ENCODE data around the gene HIC1. TPM values are rescaled to one million over a fixed set of nuclear protein-coding genes. Genes with fewer than 3 reads are reported as not detected.

The HIC1 gene
- total and polyA plus RNA-seq, 9 of the 15 experiments (the other 6 are each of a cell fraction or from before 2014, with no cell fraction given): 0.01 to 2.5 (median 0.18) TPM

GRCh38 chr17:2029911-2030778 lies 24.8 kb upstream of the HIC1 start, which contains the start of gene DPH1 (continued):
- TF ChIP-seq EZH2 (IDR thresholded peaks at IDR 0.05; ENCODE audit: borderline replicate concordance, low read depth, low read length): no peak
- no peak for TF ChIP-seq SPI1 (IDR thresholded peaks at IDR 0.05; ENCODE audit: borderline replicate concordance, low read depth, low read length)
- peak in 1 of 2 experiments; percentile 64; a peak in 1 of 4 replicates for TF ChIP-seq TEAD1 (CRISPR knock-in tag; IDR thresholded peaks at IDR 0.05)
- TF ChIP-seq OTX1 (CRISPR knock-in tag; IDR thresholded peaks at IDR 0.05): no peak
- TF ChIP-seq, protein P1, sequence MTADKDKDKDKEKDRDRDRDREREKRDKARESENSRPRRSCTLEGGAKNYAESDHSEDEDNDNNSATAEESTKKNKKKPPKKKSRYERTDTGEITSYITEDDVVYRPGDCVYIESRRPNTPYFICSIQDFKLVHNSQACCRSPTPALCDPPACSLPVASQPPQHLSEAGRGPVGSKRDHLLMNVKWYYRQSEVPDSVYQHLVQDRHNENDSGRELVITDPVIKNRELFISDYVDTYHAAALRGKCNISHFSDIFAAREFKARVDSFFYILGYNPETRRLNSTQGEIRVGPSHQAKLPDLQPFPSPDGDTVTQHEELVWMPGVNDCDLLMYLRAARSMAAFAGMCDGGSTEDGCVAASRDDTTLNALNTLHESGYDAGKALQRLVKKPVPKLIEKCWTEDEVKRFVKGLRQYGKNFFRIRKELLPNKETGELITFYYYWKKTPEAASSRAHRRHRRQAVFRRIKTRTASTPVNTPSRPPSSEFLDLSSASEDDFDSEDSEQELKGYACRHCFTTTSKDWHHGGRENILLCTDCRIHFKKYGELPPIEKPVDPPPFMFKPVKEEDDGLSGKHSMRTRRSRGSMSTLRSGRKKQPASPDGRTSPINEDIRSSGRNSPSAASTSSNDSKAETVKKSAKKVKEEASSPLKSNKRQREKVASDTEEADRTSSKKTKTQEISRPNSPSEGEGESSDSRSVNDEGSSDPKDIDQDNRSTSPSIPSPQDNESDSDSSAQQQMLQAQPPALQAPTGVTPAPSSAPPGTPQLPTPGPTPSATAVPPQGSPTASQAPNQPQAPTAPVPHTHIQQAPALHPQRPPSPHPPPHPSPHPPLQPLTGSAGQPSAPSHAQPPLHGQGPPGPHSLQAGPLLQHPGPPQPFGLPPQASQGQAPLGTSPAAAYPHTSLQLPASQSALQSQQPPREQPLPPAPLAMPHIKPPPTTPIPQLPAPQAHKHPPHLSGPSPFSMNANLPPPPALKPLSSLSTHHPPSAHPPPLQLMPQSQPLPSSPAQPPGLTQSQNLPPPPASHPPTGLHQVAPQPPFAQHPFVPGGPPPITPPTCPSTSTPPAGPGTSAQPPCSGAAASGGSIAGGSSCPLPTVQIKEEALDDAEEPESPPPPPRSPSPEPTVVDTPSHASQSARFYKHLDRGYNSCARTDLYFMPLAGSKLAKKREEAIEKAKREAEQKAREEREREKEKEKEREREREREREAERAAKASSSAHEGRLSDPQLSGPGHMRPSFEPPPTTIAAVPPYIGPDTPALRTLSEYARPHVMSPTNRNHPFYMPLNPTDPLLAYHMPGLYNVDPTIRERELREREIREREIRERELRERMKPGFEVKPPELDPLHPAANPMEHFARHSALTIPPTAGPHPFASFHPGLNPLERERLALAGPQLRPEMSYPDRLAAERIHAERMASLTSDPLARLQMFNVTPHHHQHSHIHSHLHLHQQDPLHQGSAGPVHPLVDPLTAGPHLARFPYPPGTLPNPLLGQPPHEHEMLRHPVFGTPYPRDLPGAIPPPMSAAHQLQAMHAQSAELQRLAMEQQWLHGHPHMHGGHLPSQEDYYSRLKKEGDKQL (CRISPR knock-in tag; IDR thresholded peaks at IDR 0.05; ENCODE audit: borderline replicate concordance): no peak
- TF ChIP-seq RB1 (IDR thresholded peaks at IDR 0.05; ENCODE audit: low read depth): peak; percentile 48; the same call in 1 of the 2 replicates
- TF ChIP-seq CHD2 (IDR thresholded peaks at IDR 0.05; ENCODE audit: low read depth, low read length): no peak
- no peak for TF ChIP-seq ZNF140 (CRISPR knock-in tag; IDR thresholded peaks at IDR 0.05)
- peak; percentile 98 for TF ChIP-seq MYC (IDR thresholded peaks at IDR 0.05; ENCODE audit: low read depth, low read length)
- TF ChIP-seq MYC (CRISPR knock-in tag; IDR thresholded peaks at IDR 0.05; ENCODE audit: borderline replicate concordance, low read depth): peak; percentile 86; the same call in 1 of the 2 replicates
- TF ChIP-seq ZNF436 (CRISPR knock-in tag; IDR thresholded peaks at IDR 0.05): no peak
- no peak for TF ChIP-seq MIER1 (IDR thresholded peaks at IDR 0.05; ENCODE audit: low read depth)
- no peak for TF ChIP-seq TAF9B (IDR thresholded peaks at IDR 0.05; ENCODE audit: partially characterized antibody)
- no peak; the same call in 1 of the 2 replicates for TF ChIP-seq ZFX (CRISPR knock-in tag; IDR thresholded peaks at IDR 0.05)
- TF ChIP-seq CREM (IDR thresholded peaks at IDR 0.05; ENCODE audit: low read depth): peak; percentile 62
- no peak for TF ChIP-seq RFX7 (CRISPR knock-in tag; IDR thresholded peaks at IDR 0.05)
- TF ChIP-seq, protein P2, sequence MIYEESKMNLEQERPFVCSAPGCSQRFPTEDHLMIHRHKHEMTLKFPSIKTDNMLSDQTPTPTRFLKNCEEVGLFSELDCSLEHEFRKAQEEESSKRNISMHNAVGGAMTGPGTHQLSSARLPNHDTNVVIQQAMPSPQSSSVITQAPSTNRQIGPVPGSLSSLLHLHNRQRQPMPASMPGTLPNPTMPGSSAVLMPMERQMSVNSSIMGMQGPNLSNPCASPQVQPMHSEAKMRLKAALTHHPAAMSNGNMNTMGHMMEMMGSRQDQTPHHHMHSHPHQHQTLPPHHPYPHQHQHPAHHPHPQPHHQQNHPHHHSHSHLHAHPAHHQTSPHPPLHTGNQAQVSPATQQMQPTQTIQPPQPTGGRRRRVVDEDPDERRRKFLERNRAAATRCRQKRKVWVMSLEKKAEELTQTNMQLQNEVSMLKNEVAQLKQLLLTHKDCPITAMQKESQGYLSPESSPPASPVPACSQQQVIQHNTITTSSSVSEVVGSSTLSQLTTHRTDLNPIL (CRISPR knock-in tag; IDR thresholded peaks at IDR 0.05): no peak
- TF ChIP-seq CREBBP (IDR thresholded peaks at IDR 0.05; ENCODE audit: low read depth, low read length): no peak
- TF ChIP-seq, protein P3, sequence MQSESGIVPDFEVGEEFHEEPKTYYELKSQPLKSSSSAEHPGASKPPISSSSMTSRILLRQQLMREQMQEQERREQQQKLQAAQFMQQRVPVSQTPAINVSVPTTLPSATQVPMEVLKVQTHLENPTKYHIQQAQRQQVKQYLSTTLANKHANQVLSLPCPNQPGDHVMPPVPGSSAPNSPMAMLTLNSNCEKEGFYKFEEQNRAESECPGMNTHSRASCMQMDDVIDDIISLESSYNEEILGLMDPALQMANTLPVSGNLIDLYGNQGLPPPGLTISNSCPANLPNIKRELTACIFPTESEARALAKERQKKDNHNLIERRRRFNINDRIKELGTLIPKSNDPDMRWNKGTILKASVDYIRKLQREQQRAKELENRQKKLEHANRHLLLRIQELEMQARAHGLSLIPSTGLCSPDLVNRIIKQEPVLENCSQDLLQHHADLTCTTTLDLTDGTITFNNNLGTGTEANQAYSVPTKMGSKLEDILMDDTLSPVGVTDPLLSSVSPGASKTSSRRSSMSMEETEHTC (IDR thresholded peaks at IDR 0.05): no peak
- no peak for TF ChIP-seq ZKSCAN8 (CRISPR knock-in tag; IDR thresholded peaks at IDR 0.05)

Data from K562 (cell line).